Ishikawa (cell line): ENCODE measurements around the gene IER5.
A peak's percentile ranks its signal among the peaks of the same experiment; 100 is the strongest.

Source experiments
- CEBPB ChIP-seq: IDR thresholded peaks from 2 replicates; pipeline ENCODE4 v1.6.1; 2012
- CREB1 ChIP-seq: IDR thresholded peaks from 2 replicates; pipeline ENCODE4 v1.6.1; 2012; ENCODE audit warnings: low read depth
- EGR1 ChIP-seq: IDR thresholded peaks from 2 replicates; pipeline ENCODE4 v1.6.1; 2012
- EP300 ChIP-seq: IDR thresholded peaks from 2 replicates; pipeline ENCODE4 v1.6.1; 2012; ENCODE audit warnings: borderline replicate concordance
- FOXM1 ChIP-seq: IDR thresholded peaks from 2 replicates; pipeline ENCODE4 v1.6.1; 2012; ENCODE audit warnings: low read depth, borderline replicate concordance
- MAX ChIP-seq: IDR thresholded peaks from 2 replicates; pipeline ENCODE4 v1.6.1; 2012
- NFIC ChIP-seq: IDR thresholded peaks from 2 replicates; pipeline ENCODE4 v1.6.1; 2012
- RAD21 ChIP-seq: IDR thresholded peaks from 2 replicates; pipeline ENCODE4 v1.6.1; 2012; ENCODE audit warnings: low read depth
- REST ChIP-seq: IDR thresholded peaks from 2 replicates; pipeline ENCODE4 v1.6.1; 2012; ENCODE audit warnings: low read depth, mild to moderate bottlenecking
- TAF1 ChIP-seq: IDR thresholded peaks from 2 replicates; pipeline ENCODE4 v1.6.1; 2012; ENCODE audit warnings: low read depth, mild to moderate bottlenecking
- TCF12 ChIP-seq: IDR thresholded peaks from 2 replicates; pipeline ENCODE4 v1.6.1; 2012; ENCODE audit warnings: low read depth
- TEAD4 ChIP-seq: IDR thresholded peaks from 2 replicates; pipeline ENCODE4 v1.6.1; 2012
- USF1 ChIP-seq: IDR thresholded peaks from 2 replicates; pipeline ENCODE4 v1.6.1; 2012
- YY1 ChIP-seq: IDR thresholded peaks from 2 replicates; pipeline ENCODE4 v1.6.1; 2012; ENCODE audit warnings: low read depth
- ZBTB7A ChIP-seq: IDR thresholded peaks from 2 replicates; pipeline ENCODE4 v1.6.1; 2012; ENCODE audit warnings: low read depth

Gene IER5

GRCh38 chr1:181100934-181101333, 12.4 kb downstream of the IER5 start:
- TF ChIP-seq EGR1, result no peak
- no peak for TF ChIP-seq EP300
- peak; percentile 28; the same call in 1 of the 2 replicates for TF ChIP-seq CEBPB
- no peak for TF ChIP-seq TCF12

GRCh38 chr1:181101581-181102226, 13.2 kb downstream of the IER5 start:
- no peak for TF ChIP-seq NFIC
- TF ChIP-seq REST, result no peak
- no peak for TF ChIP-seq USF1
- TF ChIP-seq YY1, result no peak
- no peak for TF ChIP-seq EGR1
- no peak for TF ChIP-seq TEAD4
- TF ChIP-seq TAF1, result no peak
- no peak for TF ChIP-seq FOXM1
- TF ChIP-seq ZBTB7A, result no peak
- no peak for TF ChIP-seq TCF12
- no peak for TF ChIP-seq MAX
- TF ChIP-seq CEBPB, result no peak
- no peak for TF ChIP-seq RAD21
- no peak for TF ChIP-seq CREB1
- TF ChIP-seq EP300, result no peak

GRCh38 chr1:181102841-181103240, 14.3 kb downstream of the IER5 start:
- TF ChIP-seq EGR1 (no peak), EP300 (no peak), TCF12 (no peak)

GRCh38 chr1:181103399-181103798, 14.9 kb downstream of the IER5 start:
- 0 out of 2 replicates have a peak, but pooled peaks have one; percentile 26 for TF ChIP-seq TAF1
- no peak for TF ChIP-seq TCF12

- TF ChIP-seq RAD21 (no peak), EGR1 (no peak), ZBTB7A (no peak), TCF12 (no peak), NFIC (no peak), CREB1 (no peak), CEBPB (no peak), EP300 (no peak), TAF1 (no peak), REST (no peak)
Observed at GRCh38 chr1:181104042-181104789, 15.7 kb downstream of the IER5 start.

- TF ChIP-seq NFIC, result no peak
- TF ChIP-seq ZBTB7A, result peak; percentile 94
Observed at GRCh38 chr1:181104790-181105133, 16.3 kb downstream of the IER5 start.

- TF ChIP-seq RAD21 (no peak), NFIC (peak; percentile 83), YY1 (0 out of 2 replicates have a peak, but pooled peaks have one; percentile 12), USF1 (peak; percentile 40; the same call in 1 of the 2 replicates), MAX (peak; percentile 96), EP300 (no peak), TAF1 (0 out of 2 replicates have a peak, but pooled peaks have one; percentile 31), EGR1 (peak; percentile 94), CEBPB (no peak), ZBTB7A (0 out of 2 replicates have a peak, but pooled peaks have one; percentile 9), TCF12 (peak; percentile 65; the same call in 1 of the 2 replicates), FOXM1 (no peak), TEAD4 (no peak)
Observed at GRCh38 chr1:181105134-181106021, 16.9 kb downstream of the IER5 start.
